ENCODE measurements around the gene GRID1.
"Not testable (repeated sequence)": the region's sequence is repeated elsewhere in the genome, so short reads cannot be mapped to it uniquely, and the experiment has no call there.

GRID1 gene

GRCh38 chr10:86091216-86091615 lies 275.4 kb downstream of the GRID1 start:
- no peak for DNase-seq

- DNase-seq, result no peak
Observed at GRCh38 chr10:86090807-86091206, 275.8 kb downstream of the GRID1 start.

GRCh38 chr10:86087716-86088115 lies 278.9 kb downstream of the GRID1 start:
- DNase-seq, result no peak

- no peak for DNase-seq
Observed at GRCh38 chr10:86086418-86086817, 280.2 kb downstream of the GRID1 start.

GRCh38 chr10:86085686-86086085 lies 280.9 kb downstream of the GRID1 start:
- DNase-seq, result no peak

GRCh38 chr10:86085136-86085535 lies 281.5 kb downstream of the GRID1 start:
- no peak for DNase-seq

GRCh38 chr10:86084585-86084984 lies 282.0 kb downstream of the GRID1 start:
- DNase-seq, result no peak

GRCh38 chr10:86083664-86084175 lies 282.9 kb downstream of the GRID1 start:
- no peak for DNase-seq

GRCh38 chr10:86083206-86083605 lies 283.4 kb downstream of the GRID1 start:
- no peak for DNase-seq

- no peak for DNase-seq
Observed at GRCh38 chr10:86082556-86082955, 284.0 kb downstream of the GRID1 start.

GRCh38 chr10:86079088-86079487 lies 287.5 kb downstream of the GRID1 start:
- no peak for DNase-seq

- no peak for DNase-seq
Observed at GRCh38 chr10:86078639-86079035, 288.0 kb downstream of the GRID1 start.

- DNase-seq, result no peak
Observed at GRCh38 chr10:86077871-86078638, 288.5 kb downstream of the GRID1 start.

- DNase-seq, result no peak
Observed at GRCh38 chr10:86077271-86077670, 289.3 kb downstream of the GRID1 start.

- DNase-seq, result not testable (repeated sequence)
Observed at GRCh38 chr10:86076497-86076896, 290.1 kb downstream of the GRID1 start.

- no peak for DNase-seq
Observed at GRCh38 chr10:86075512-86075911, 291.1 kb downstream of the GRID1 start.

GRCh38 chr10:86074294-86074693 lies 292.3 kb downstream of the GRID1 start:
- DNase-seq, result no peak

GRCh38 chr10:86073199-86073977 lies 293.2 kb downstream of the GRID1 start:
- no peak for DNase-seq

GRCh38 chr10:86072413-86072812 lies 294.2 kb downstream of the GRID1 start:
- DNase-seq, result no peak

- no peak for DNase-seq
Observed at GRCh38 chr10:86071758-86072157, 294.8 kb downstream of the GRID1 start.

GRCh38 chr10:86071145-86071544 lies 295.4 kb downstream of the GRID1 start:
- DNase-seq, result no peak

GRCh38 chr10:86070278-86070677 lies 296.3 kb downstream of the GRID1 start:
- DNase-seq, result no peak

- no peak for DNase-seq
Observed at GRCh38 chr10:86068231-86069054, 298.2 kb downstream of the GRID1 start.
